Measurements from ENCODE around the gene USP13.

The USP13 gene

GRCh38 chr3:179700716-179701115 lies 47.9 kb downstream of the USP13 start:
- TF ChIP-seq CTCF (IDR thresholded peaks at IDR 0.05; ENCODE audit: low read depth, low read length, missing control alignments), result no peak
- H3K4me3 ChIP-seq (ENCODE audit: low read depth, low read length), result no peak overlapping the region
- no peak for DNase-seq (ENCODE audit: low read depth)

- H3K4me3 ChIP-seq (ENCODE audit: low read depth, low read length), result no peak overlapping the region
- DNase-seq (ENCODE audit: low read depth), result no peak
- TF ChIP-seq CTCF (IDR thresholded peaks at IDR 0.05; ENCODE audit: low read depth, low read length, missing control alignments), result no peak
Measured at GRCh38 chr3:179701176-179701827, 48.5 kb downstream of the USP13 start.

- DNase-seq (ENCODE audit: low read depth), result no peak
- no peak overlapping the region for H3K4me3 ChIP-seq (ENCODE audit: low read depth, low read length)
- no peak for TF ChIP-seq CTCF (IDR thresholded peaks at IDR 0.05; ENCODE audit: low read depth, low read length, missing control alignments)
Measured at GRCh38 chr3:179702271-179702947, 49.6 kb downstream of the USP13 start.

- TF ChIP-seq CTCF (IDR thresholded peaks at IDR 0.05; ENCODE audit: low read depth, low read length, missing control alignments), result no peak
- DNase-seq (ENCODE audit: low read depth), result no peak
Measured at GRCh38 chr3:179703816-179704215, 51.0 kb downstream of the USP13 start.

DNA sequence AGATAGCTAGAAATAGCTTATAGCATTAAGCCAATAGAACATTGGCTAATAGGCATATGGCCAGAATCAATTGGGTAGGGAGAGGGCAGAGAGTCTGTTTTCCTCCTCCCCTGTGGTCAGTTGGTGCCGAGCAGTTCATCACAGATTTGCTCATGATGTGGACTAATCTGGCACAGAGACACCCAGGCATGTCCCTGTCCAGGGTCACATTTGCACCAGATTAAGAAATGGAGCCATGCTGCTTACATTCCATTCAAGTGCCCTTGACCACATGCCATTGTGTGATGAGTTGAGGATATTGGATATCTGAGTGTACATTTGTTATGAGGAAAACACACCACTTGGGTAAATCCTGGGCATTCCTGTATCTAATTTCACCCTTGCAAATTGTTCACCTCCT lies 53.4 kb downstream of the USP13 start:
- TF ChIP-seq CTCF (IDR thresholded peaks at IDR 0.05; ENCODE audit: low read depth, low read length, missing control alignments), result no peak
- no peak overlapping the region for H3K4me3 ChIP-seq (ENCODE audit: low read depth, low read length)
- no peak for DNase-seq (ENCODE audit: low read depth)

More at GRCh38 chr3:179703816-179704215, 51.0 kb downstream of the USP13 start:
- no peak overlapping the region for H3K4me3 ChIP-seq (ENCODE audit: low read depth, low read length)

- H3K4me3 ChIP-seq (ENCODE audit: low read depth, low read length), result no peak overlapping the region
- no peak for DNase-seq (ENCODE audit: low read depth)
- no peak for TF ChIP-seq CTCF (IDR thresholded peaks at IDR 0.05; ENCODE audit: low read depth, low read length, missing control alignments)
Measured at GRCh38 chr3:179710079-179710478, 57.2 kb downstream of the USP13 start.
